ENCODE measurements around the gene RRAGA. TPM values are rescaled to one million over a fixed set of nuclear protein-coding genes. Genes with fewer than 3 reads are reported as not detected.

RRAGA gene
- total RNA-seq, 2 experiments from 2014 or later, result 53.6 to 56.3 TPM

GRCh38 chr9:19027825-19028224 is 21.4 kb upstream of the RRAGA start:
- ChIA-PET POLR2A (no interaction called here), CTCF (interaction anchor here (1.0 to 4.8 kb wide), 12 partner anchors 10 to 1215 kb away, joined by 3 to 43 read pairs (median 6); partner anchors contain the start of gene RRAGA)
- Mint-ChIP-seq H3K4me3 (no peak overlapping the region), H3K4me1 (ENCODE audit: low read depth) (peaks cover 7% of the 10 kb centered on the region), H3K27ac (no peak overlapping the region), H3K9me3 (no peaks in the 10 kb centered on the region), H3K27me3 (peaks cover 10% of the 10 kb centered on the region), H3K36me3 (ENCODE audit: low read depth) (no peaks in the 10 kb centered on the region)
- ATAC-seq, result no peak
- no peak for TF ChIP-seq CTCF (IDR thresholded peaks at IDR 0.05)
- no peak for DNase-seq
- intact Hi-C loops (cut with micrococcal nuclease), result no loop called here

- Mint-ChIP-seq H3K9me3 (no peaks in the 10 kb centered on the region), H3K4me3 (no peak overlapping the region), H3K27me3 (peaks cover 8% of the 10 kb centered on the region), H3K36me3 (ENCODE audit: low read depth) (no peaks in the 10 kb centered on the region), H3K4me1 (ENCODE audit: low read depth) (peaks cover 7% of the 10 kb centered on the region), H3K27ac (no peak overlapping the region)
- POLR2A ChIA-PET, result no interaction called here
- intact Hi-C loops (cut with micrococcal nuclease), result no loop called here
- TF ChIP-seq CTCF (IDR thresholded peaks at IDR 0.05), result peak; percentile 92
- ATAC-seq, result peak; percentile 51
- peak; percentile 41 for DNase-seq
- CTCF ChIA-PET, result interaction anchor here (0.7 to 4.8 kb wide), 36 partner anchors 9 to 1216 kb away, joined by 3 to 43 read pairs (median 3); partner anchors contain the start of gene RRAGA
Observed at GRCh38 chr9:19028835-19029451, 20.3 kb upstream of the RRAGA start.

GRCh38 chr9:19030899-19031298 is 18.3 kb upstream of the RRAGA start:
- ChIA-PET CTCF (no interaction called here), POLR2A (no interaction called here)
- intact Hi-C loops (cut with micrococcal nuclease), result loop anchor here (5.0 kb wide), 1 partner anchor 774 kb away; no protein-coding TSS in a partner anchor
- no peak for ATAC-seq
- no peak for TF ChIP-seq CTCF (IDR thresholded peaks at IDR 0.05)
- no peaks in the 10 kb centered on the region for H3K36me3 Mint-ChIP-seq (ENCODE audit: low read depth)
- no peak overlapping the region for H3K27ac Mint-ChIP-seq
- no peaks in the 10 kb centered on the region for H3K9me3 Mint-ChIP-seq
- DNase-seq, result no peak
- peaks cover 7% of the 10 kb centered on the region for H3K4me1 Mint-ChIP-seq (ENCODE audit: low read depth)
- H3K27me3 Mint-ChIP-seq, result peaks cover 7% of the 10 kb centered on the region
- H3K4me3 Mint-ChIP-seq, result no peak overlapping the region

- no peaks in the 10 kb centered on the region for H3K36me3 Mint-ChIP-seq (ENCODE audit: low read depth)
- H3K9me3 Mint-ChIP-seq, result no peaks in the 10 kb centered on the region
- ATAC-seq (no peak), DNase-seq (no peak)
- peaks cover 7% of the 10 kb centered on the region for H3K27me3 Mint-ChIP-seq
- TF ChIP-seq CTCF (IDR thresholded peaks at IDR 0.05), result no peak
- H3K4me3 Mint-ChIP-seq, result no peak overlapping the region
- H3K4me1 Mint-ChIP-seq (ENCODE audit: low read depth), result no peaks in the 10 kb centered on the region
- intact Hi-C loops (cut with micrococcal nuclease), result loop anchor here (5.0 kb wide), 1 partner anchor 775 kb away; no protein-coding TSS in a partner anchor
- ChIA-PET POLR2A (no interaction called here), CTCF (interaction anchor here (1.8 kb wide), 1 partner anchor 142 kb away, joined by 4 read pairs; no protein-coding TSS in a partner anchor)
- no peak overlapping the region for H3K27ac Mint-ChIP-seq
Observed at GRCh38 chr9:19032406-19032805, 16.8 kb upstream of the RRAGA start.

- CTCF ChIA-PET, result interaction anchor here (1.4 to 1.8 kb wide), 3 partner anchors 141 to 1222 kb away, joined by 3 to 5 read pairs (median 4); no protein-coding TSS in a partner anchor
- Mint-ChIP-seq H3K27me3 (peaks cover 7% of the 10 kb centered on the region), H3K27ac (no peak within 1 kb of the TSS), H3K4me1 (ENCODE audit: low read depth) (no peaks in the 10 kb centered on the region), H3K36me3 (ENCODE audit: low read depth) (no peaks in the 10 kb centered on the region), H3K4me3 (no peak within 1 kb of the TSS), H3K9me3 (no peaks in the 10 kb centered on the region)
- POLR2A ChIA-PET, result no interaction called here
- intact Hi-C loops (cut with micrococcal nuclease), result loop anchor here (5.0 kb wide), 1 partner anchor 776 kb away; no protein-coding TSS in a partner anchor
- TF ChIP-seq CTCF (IDR thresholded peaks at IDR 0.05), result no peak
- no peak for ATAC-seq
- no peak for DNase-seq
Observed at GRCh38 chr9:19033015-19033414, 16.2 kb upstream of the RRAGA start, which contains the start of gene SAXO1. SAXO1 (minus strand) TSS chr9:19033209; CDS start chr9:19032908, 301 bp downstream.
